Right cardiac atrium (tissue), 5 donors: Measurements from ENCODE around the gene GCDH. TPM values are rescaled to one million over a fixed set of nuclear protein-coding genes. Genes with fewer than 3 reads are reported as not detected.

Experiments
- ATAC-seq, 2 donors: fragments of 200-7000 bp; cut with Tn5 transposase; one replicate each; pipeline versions ENCODE4 v1.8.0 to v1.9.1; 2020; ENCODE audit warnings: moderate library complexity in 2 of 2, mild to moderate bottlenecking in 1 of 2
- DNase-seq, 3 donors: peaks; one replicate each; pipeline ENCODE4 v3.0.0-alpha.2; 2020
- H3K27ac ChIP-seq: one replicate; pipeline ENCODE4 v1.5.1; 2013; ENCODE audit warnings: mild to moderate bottlenecking, low read length, control low read depth, moderate library complexity
- H3K27me3 ChIP-seq: one replicate; pipeline ENCODE4 v1.6.1; 2013; ENCODE audit not compliant: control insufficient read depth, insufficient read depth
- H3K4me1 ChIP-seq: one replicate; pipeline ENCODE4 v1.6.1; 2013; ENCODE audit warnings: low read length; ENCODE audit not compliant: control insufficient read depth, insufficient read depth
- H3K4me3 ChIP-seq: one replicate; pipeline ENCODE4 v1.5.1; 2013; ENCODE audit warnings: low read length, control low read depth
- H3K9me3 ChIP-seq: one replicate; pipeline ENCODE4 v1.6.1; 2013; ENCODE audit warnings: low read length; ENCODE audit not compliant: control insufficient read depth
- WGBS: extraction: QIAGEN DNeasy Blood & Tissue Kit; methylation state at CpG from one replicate; pipeline ENCODE4 v1.1.7; 2013; 5-methylcytosine and 5-hydroxymethylcytosine counted together
- intact Hi-C, 4 donors: fragments of 100-400 bp; cut with DNase I; formaldehyde crosslinking; loops; one replicate each; pipeline versions ENCODE4 v1.11.0 to v1.14.0; 2022 to 2023
- microRNA-seq, 2 donors: library from miRNA; unstranded; fragments of <30 nt; microRNA quantifications; one replicate each; pipeline ENCODE4 v1.2.0, GENCODE V29; 2020 to 2021
- polyA plus RNA-seq: library from polyadenylated mRNA; stranded (reverse); fragments of 200-250 nt; gene quantifications from one replicate; pipeline ENCODE4 v1.2.3, GENCODE V29; 2013
- total RNA-seq, 4 donors: library from RNA; stranded (reverse); fragmentation: NEBNext Ultra II Directional; extraction: Animal tissue kit (Norgen Biotek cat#: 25700); gene quantifications; one replicate each; pipeline ENCODE4 v1.2.1, GENCODE V29; 2021
- donor health status: healthy with polysubstance abuse.
- donor health status: DM: no; HTN: yes; CAD: no.
- donor health status: DM: no; HTN: no; CAD: no.
- donor health status: DM: no; HTN: yes; CAD: no; lungs with severe emphysema.
- donor health status: DM: yes; HTN: yes; CAD: no.

Gene GCDH
- total and polyA plus RNA-seq, 5 donors = 22.7 to 38.2 (median 26.1) TPM

- WGBS = under 1% methylated on average over 62 of the region's 62 CpGs
Observed at GRCh38 chr19:12945479-12946091, 54.6 kb downstream of the GCDH start, which contains the start of gene RAD23A. Gene RAD23A, plus strand, starts transcription at chr19:12945862. Its CDS starts 87 bp downstream, at chr19:12945949.

GRCh38 chr19:12946092-12946721, 55.2 kb downstream of the GCDH start:
- H3K27ac ChIP-seq = peak overlapping the region; percentile 65
- H3K4me1 ChIP-seq = no peaks in the 10 kb centered on the region
- intact Hi-C loops = no loop called here
- peak overlapping the region; percentile 80 for H3K4me3 ChIP-seq
- DNase-seq (peak; percentile 75 to 90 (median 89)), ATAC-seq (peak; percentile 78 to 83)
- H3K9me3 ChIP-seq = no peaks in the 10 kb centered on the region
- no peaks in the 10 kb centered on the region for H3K27me3 ChIP-seq
- under 1% methylated on average over 40 of the region's 40 CpGs for WGBS

More at GRCh38 chr19:12945479-12946091, 54.6 kb downstream of the GCDH start, which contains the start of gene RAD23A:
- Histone ChIP-seq H3K27me3 (no peaks in the 10 kb centered on the region), H3K4me3 (peak within 1 kb of the TSS; percentile 80), H3K27ac (peak within 1 kb of the TSS; percentile 65), H3K9me3 (no peaks in the 10 kb centered on the region), H3K4me1 (peaks cover 1% of the 10 kb centered on the region)
- DNase-seq (peak; percentile 99 to 100 (median 100)), ATAC-seq (peak; percentile 93)
- intact Hi-C loops = no loop called here

DNA sequence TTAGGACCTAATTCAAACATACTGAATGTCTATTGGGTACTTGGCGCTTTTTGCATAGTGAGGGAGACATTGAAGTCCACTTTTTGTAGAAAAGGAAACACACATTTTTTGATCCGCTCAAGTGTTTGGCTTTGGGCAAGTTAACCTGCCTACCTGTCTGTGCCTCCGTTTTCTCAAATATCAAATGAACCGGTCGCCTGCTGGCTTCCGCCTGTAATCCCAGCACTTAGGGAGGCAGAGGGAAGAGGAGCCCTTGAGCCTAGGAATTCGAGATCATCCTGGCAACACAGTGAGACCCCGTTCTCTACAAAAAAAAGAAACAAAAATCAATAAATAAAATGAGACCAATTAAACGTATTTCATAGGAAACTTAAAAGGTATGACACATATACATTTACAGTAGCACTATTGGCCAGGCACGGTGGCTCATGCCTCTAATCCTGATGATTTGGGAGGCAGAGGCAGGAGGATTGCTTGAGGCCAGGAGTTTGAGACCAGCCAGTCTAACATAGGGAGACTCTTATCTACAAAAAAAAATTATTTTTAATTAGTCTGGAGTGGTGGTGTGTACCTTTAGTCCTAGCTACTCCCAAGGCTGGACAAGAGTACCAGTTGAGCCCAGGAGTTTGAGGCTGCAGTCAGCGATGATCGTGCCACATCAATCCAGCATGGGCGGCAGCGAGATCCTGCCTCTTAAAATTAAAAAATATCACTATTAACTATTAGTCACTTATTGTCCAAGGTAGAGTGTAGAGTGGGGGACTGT, 56.0 kb downstream of the GCDH start:
- Histone ChIP-seq H3K4me3 (peak overlapping the region; percentile 80), H3K9me3 (no peaks in the 10 kb centered on the region), H3K27ac (no peak overlapping the region), H3K27me3 (no peaks in the 10 kb centered on the region), H3K4me1 (no peaks in the 10 kb centered on the region)
- WGBS = 66% methylated on average over 14 of the region's 14 CpGs
- intact Hi-C loops = no loop called here
- DNase-seq (peak in 1 of 3 donors; percentile 11), ATAC-seq (no peak)

DNA sequence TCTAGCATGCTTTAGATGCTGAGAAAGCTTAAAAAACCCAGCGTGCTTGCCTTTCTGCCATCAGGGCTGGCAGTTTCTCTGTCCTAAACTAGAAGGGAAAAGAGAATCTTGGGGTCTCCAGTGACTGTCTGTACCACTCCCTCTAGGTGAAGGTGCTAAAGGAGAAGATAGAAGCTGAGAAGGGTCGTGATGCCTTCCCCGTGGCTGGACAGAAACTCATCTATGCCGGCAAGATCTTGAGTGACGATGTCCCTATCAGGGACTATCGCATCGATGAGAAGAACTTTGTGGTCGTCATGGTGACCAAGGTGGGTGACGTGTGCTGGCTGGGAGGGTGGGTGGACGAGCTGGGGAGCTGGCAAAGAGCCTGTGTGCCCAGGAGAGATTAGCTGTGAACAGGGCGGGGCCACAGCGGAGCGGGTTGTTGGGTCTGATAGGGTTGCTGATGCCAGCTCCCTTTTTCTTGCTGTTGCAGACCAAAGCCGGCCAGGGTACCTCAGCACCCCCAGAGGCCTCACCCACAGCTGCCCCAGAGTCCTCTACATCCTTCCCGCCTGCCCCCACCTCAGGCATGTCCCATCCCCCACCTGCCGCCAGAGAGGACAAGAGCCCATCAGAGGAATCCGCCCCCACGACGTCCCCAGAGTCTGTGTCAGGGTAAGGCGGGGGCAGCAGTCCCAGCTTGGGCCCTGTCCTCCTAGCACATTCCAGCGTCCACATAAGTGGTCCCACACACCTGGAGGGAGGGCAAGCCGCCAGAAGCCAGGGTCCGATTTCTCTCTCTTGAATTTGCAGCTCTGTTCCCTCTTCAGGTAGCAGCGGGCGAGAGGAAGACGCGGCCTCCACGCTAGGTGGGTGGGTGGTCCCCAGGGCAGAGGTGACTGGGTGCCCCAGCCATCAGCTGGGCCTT, 57.0 kb downstream of the GCDH start:
- Histone ChIP-seq H3K4me1 (peaks cover 4% of the 10 kb centered on the region), H3K9me3 (no peaks in the 10 kb centered on the region), H3K27me3 (no peaks in the 10 kb centered on the region), H3K27ac (no peak overlapping the region), H3K4me3 (no peak overlapping the region)
- WGBS = 84% methylated on average over 28 of the region's 28 CpGs
- DNase-seq = peak in 2 of 3 donors; percentile 56 to 69
- no peak for ATAC-seq
- intact Hi-C loops = no loop called here

DNA sequence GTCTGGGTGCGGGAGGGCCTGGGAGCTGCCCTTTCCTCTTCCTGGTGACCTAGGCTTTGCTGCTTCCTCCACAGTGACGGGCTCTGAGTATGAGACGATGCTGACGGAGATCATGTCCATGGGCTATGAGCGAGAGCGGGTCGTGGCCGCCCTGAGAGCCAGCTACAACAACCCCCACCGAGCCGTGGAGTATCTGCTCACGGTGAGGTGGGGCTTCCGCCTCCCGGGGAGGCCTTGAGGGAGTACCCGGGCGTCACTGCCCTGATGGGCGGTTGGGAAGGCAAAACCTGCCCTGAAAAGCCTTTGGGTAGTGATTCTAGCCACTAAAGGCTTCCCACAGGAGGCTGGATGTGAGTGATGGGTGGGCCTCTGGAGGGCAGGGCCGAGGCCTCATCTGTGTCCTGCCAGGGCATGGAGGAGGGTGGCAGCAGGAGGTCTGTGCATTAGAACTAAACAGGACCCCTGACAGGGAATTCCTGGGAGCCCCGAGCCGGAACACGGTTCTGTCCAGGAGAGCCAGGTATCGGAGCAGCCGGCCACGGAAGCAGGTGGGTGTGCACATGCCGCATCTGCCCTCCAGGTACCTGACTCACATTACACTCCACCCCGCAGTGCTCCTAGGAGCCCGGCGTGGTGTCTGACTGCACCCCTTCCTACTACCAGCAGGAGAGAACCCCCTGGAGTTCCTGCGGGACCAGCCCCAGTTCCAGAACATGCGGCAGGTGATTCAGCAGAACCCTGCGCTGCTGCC, 57.8 kb downstream of the GCDH start:
- Histone ChIP-seq H3K27me3 (no peaks in the 10 kb centered on the region), H3K27ac (no peak overlapping the region), H3K9me3 (no peaks in the 10 kb centered on the region), H3K4me1 (peaks cover 7% of the 10 kb centered on the region), H3K4me3 (no peak overlapping the region)
- peak in 1 of 3 donors; percentile 49 for DNase-seq
- 91% methylated on average over 30 of the region's 30 CpGs for whole genome bisulfite sequencing
- intact Hi-C loops = no loop called here
- ATAC-seq = no peak

Small RNA genes within 50 kb of the gene (microRNA-seq; reads per million reads assigned to microRNA genes)
- gene MIR5695 (0 reads per million in 2 donors), gene MIR6515 (1.7 to 3.2 reads per million in 2 donors), gene MIR6794 (0 reads per million in 2 donors)

Other genes with a start within 250 kb of the GCDH start
- 10 to 100 TPM; 32.7 to 52.6 (median 42.1) TPM for gene MAN2B1, start 224.4 kb upstream of the GCDH start, total RNA-seq
- 19.8 TPM for gene MAN2B1, start 224.4 kb upstream of the GCDH start, polyA plus RNA-seq
- gene WDR83, start 224.4 kb upstream of the GCDH start, total RNA-seq = 10 to 100 TPM in 1 of 4 donors, 1 to 10 TPM in 3; 6.3 to 10.5 (median 8.1) TPM
- 10.0 TPM for gene WDR83, start 224.4 kb upstream of the GCDH start, polyA plus RNA-seq
- gene DHPS, start 209.3 kb upstream of the GCDH start, total RNA-seq = 10 to 100 TPM; 40.8 to 52.0 (median 49.7) TPM
- gene DHPS, start 209.3 kb upstream of the GCDH start, polyA plus RNA-seq = 49.4 TPM
- not detected for gene GNG14, start 203.2 kb upstream of the GCDH start, total RNA-seq
- gene GNG14, start 203.2 kb upstream of the GCDH start, polyA plus RNA-seq = not detected
- 1 to 10 TPM; 1.2 to 2.0 (median 1.9) TPM for gene FBXW9, start 194.5 kb upstream of the GCDH start, total RNA-seq
- gene FBXW9, start 194.5 kb upstream of the GCDH start, polyA plus RNA-seq = 2.1 TPM
- 10 to 100 TPM; 44.3 to 54.6 (median 45.0) TPM for gene TNPO2, start 167.2 kb upstream of the GCDH start, total RNA-seq
- gene TNPO2, start 167.2 kb upstream of the GCDH start, polyA plus RNA-seq = 24.8 TPM
- 100 to 1,000 TPM; 112 to 135 (median 129) TPM for gene TRIR, start 156.5 kb upstream of the GCDH start, total RNA-seq
- 219 TPM for gene TRIR, start 156.5 kb upstream of the GCDH start, polyA plus RNA-seq
- gene GET3, start 153.7 kb upstream of the GCDH start, total RNA-seq = 10 to 100 TPM; 49.7 to 64.7 (median 58.2) TPM
- gene GET3, start 153.7 kb upstream of the GCDH start, polyA plus RNA-seq = 87.2 TPM
- gene BEST2, start 139.4 kb upstream of the GCDH start, total RNA-seq = not detected
- gene BEST2, start 139.4 kb upstream of the GCDH start, polyA plus RNA-seq = not detected
- gene HOOK2, start 115.6 kb upstream of the GCDH start, total RNA-seq = 10 to 100 TPM in 2 of 4 donors, 1 to 10 TPM in 2; 9.3 to 22.9 (median 13.4) TPM
- 18.0 TPM for gene HOOK2, start 115.6 kb upstream of the GCDH start, polyA plus RNA-seq
- gene JUNB, start 99.7 kb upstream of the GCDH start, total RNA-seq = 100 to 1,000 TPM in 1 of 4 donors, 10 to 100 TPM in 3; 29.9 to 209 (median 51.9) TPM
- gene JUNB, start 99.7 kb upstream of the GCDH start, polyA plus RNA-seq = 156 TPM
- 100 to 1,000 TPM; 595 to 772 (median 666) TPM for gene PRDX2, start 89.4 kb upstream of the GCDH start, total RNA-seq
- gene PRDX2, start 89.4 kb upstream of the GCDH start, polyA plus RNA-seq = 834 TPM
- gene THSD8, start 89.1 kb upstream of the GCDH start, total RNA-seq = 1 to 10 TPM; 2.2 to 3.6 (median 3.0) TPM
- 2.5 TPM for gene THSD8, start 89.1 kb upstream of the GCDH start, polyA plus RNA-seq
- 1 to 10 TPM; 2.6 to 4.6 (median 3.7) TPM for gene RNASEH2A, start 84.6 kb upstream of the GCDH start, total RNA-seq
- gene RNASEH2A, start 84.6 kb upstream of the GCDH start, polyA plus RNA-seq = 3.5 TPM
- gene RTBDN, start 56.6 kb upstream of the GCDH start, total RNA-seq = not detected
- gene RTBDN, start 56.6 kb upstream of the GCDH start, polyA plus RNA-seq = not detected
- gene MAST1, start 52.6 kb upstream of the GCDH start, total RNA-seq = under 1 TPM in 3 of 4 donors, not detected in 1; 0.31 to 0.59 (median 0.34) TPM
- gene MAST1, start 52.6 kb upstream of the GCDH start, polyA plus RNA-seq = 0.20 TPM
- gene DNASE2, start 9.7 kb upstream of the GCDH start, total RNA-seq = 10 to 100 TPM; 22.2 to 30.6 (median 24.5) TPM
- gene DNASE2, start 9.7 kb upstream of the GCDH start, polyA plus RNA-seq = 19.2 TPM
- gene KLF1, start 4.0 kb upstream of the GCDH start, total RNA-seq = not detected
- not detected for gene KLF1, start 4.0 kb upstream of the GCDH start, polyA plus RNA-seq
- under 1 TPM in 1 of 4 donors, not detected in 3; 0.48 TPM for gene SYCE2, start 28.1 kb downstream of the GCDH start, total RNA-seq
- gene SYCE2, start 28.1 kb downstream of the GCDH start, polyA plus RNA-seq = 0.07 TPM
- 10 to 100 TPM; 32.6 to 44.8 (median 42.9) TPM for gene FARSA, start 42.6 kb downstream of the GCDH start, total RNA-seq
- gene FARSA, start 42.6 kb downstream of the GCDH start, polyA plus RNA-seq = 38.7 TPM
- 100 to 1,000 TPM; 314 to 703 (median 631) TPM for gene CALR, start 47.4 kb downstream of the GCDH start, total RNA-seq
- 374 TPM for gene CALR, start 47.4 kb downstream of the GCDH start, polyA plus RNA-seq
- 100 to 1,000 TPM; 127 to 137 (median 133) TPM for gene RAD23A, start 54.7 kb downstream of the GCDH start, total RNA-seq
- 122 TPM for gene RAD23A, start 54.7 kb downstream of the GCDH start, polyA plus RNA-seq
- 10 to 100 TPM; 24.3 to 33.2 (median 29.1) TPM for gene GADD45GIP1, start 66.1 kb downstream of the GCDH start, total RNA-seq
- 64.5 TPM for gene GADD45GIP1, start 66.1 kb downstream of the GCDH start, polyA plus RNA-seq
- gene DAND5, start 78.4 kb downstream of the GCDH start, total RNA-seq = 10 to 100 TPM in 2 of 4 donors, 1 to 10 TPM in 2; 5.0 to 13.8 (median 11.1) TPM
- 7.0 TPM for gene DAND5, start 78.4 kb downstream of the GCDH start, polyA plus RNA-seq
- 100 to 1,000 TPM; 123 to 168 (median 156) TPM for gene NFIX, start 104.3 kb downstream of the GCDH start, total RNA-seq
- gene NFIX, start 104.3 kb downstream of the GCDH start, polyA plus RNA-seq = 67.4 TPM
- 10 to 100 TPM in 2 of 4 donors, 1 to 10 TPM in 2; 8.0 to 11.9 (median 10.1) TPM for gene LYL1, start 211.7 kb downstream of the GCDH start, total RNA-seq
- 8.0 TPM for gene LYL1, start 211.7 kb downstream of the GCDH start, polyA plus RNA-seq
- gene TRMT1, start 225.6 kb downstream of the GCDH start, total RNA-seq = 10 to 100 TPM; 14.8 to 22.2 (median 17.5) TPM
- gene TRMT1, start 225.6 kb downstream of the GCDH start, polyA plus RNA-seq = 19.9 TPM
- gene NACC1, start 227.1 kb downstream of the GCDH start, total RNA-seq = 10 to 100 TPM; 27.6 to 44.2 (median 40.2) TPM
- gene NACC1, start 227.1 kb downstream of the GCDH start, polyA plus RNA-seq = 40.2 TPM